H7 (cell line): ENCODE data around the gene ALS2CL. TPM values are rescaled to one million over a fixed set of nuclear protein-coding genes. Genes with fewer than 3 reads are reported as not detected.

Experiments used
- DNase-seq: peaks from one replicate; pipeline ENCODE4 v3.0.0; 2012
- H3K27me3 ChIP-seq: 2 replicates; pipeline ENCODE4 v1.6.0; 2011; ENCODE audit warnings: mild to moderate bottlenecking, low read length; ENCODE audit not compliant: control insufficient read depth, insufficient read depth
- H3K36me3 ChIP-seq: replicated peaks from 2 replicates; pipeline ENCODE4 v1.5.1; 2011; ENCODE audit warnings: low read length; ENCODE audit not compliant: control insufficient read depth, insufficient read depth
- H3K4me3 ChIP-seq: 2 replicates; pipeline ENCODE4 v1.5.1; 2011; ENCODE audit warnings: low read depth, mild to moderate bottlenecking, control low read depth, low read length, moderate library complexity; ENCODE audit not compliant: insufficient read depth
- total RNA-seq: library from RNA; depleted of rRNA; stranded (reverse); fragments of >200 nt; shearing (Covaris generic); gene quantifications from 2 replicates; pipeline ENCODE4 v1.2.3, GENCODE V29; 2014; rRNA removed

Gene ALS2CL
- total RNA-seq, 1 experiment from 2014 or later, result 4.9 TPM

DNA sequence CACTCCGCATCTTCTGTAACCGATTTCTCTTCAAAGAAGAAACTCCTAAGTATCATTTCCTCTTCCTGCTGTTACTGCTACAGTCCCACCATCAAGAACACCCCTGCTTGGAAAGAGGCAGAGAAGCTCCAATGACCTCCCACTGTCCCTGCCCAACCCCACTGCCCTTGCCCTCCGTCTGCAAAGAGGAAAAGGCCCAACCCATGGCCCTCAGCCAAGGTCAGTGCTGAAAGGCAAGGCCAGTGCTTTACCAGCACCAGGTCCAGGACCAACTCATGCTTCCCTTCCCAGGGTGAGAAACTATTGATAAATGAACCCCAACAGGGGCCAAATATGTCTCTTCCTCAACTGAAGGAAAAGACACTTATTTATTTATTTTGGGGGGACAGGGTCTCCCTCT is 58.6 kb downstream of the ALS2CL start:
- no peak for DNase-seq

DNA sequence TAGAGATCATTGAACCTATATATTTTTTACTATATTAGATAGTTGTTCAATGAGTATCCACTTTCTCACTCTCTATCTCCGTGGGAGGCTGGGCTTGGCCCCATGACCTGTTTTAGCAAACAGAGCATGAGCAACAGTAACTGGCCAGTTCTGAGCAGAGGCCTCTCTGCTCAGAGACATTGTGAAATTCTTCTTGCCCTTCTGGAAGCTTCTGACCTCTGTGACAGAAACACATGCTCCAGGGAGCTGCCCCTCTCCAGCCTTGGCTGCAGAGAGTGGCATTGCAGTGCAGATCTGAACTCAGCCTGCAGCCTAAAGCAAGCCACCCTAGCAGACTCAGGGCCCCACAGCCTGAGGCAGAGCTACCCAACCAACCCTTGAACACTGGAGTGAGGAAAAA is 60.7 kb downstream of the ALS2CL start:
- DNase-seq, result no peak

More for the DNA sequence above, 58.6 kb downstream of the ALS2CL start:
- Histone ChIP-seq H3K4me3 (no peak overlapping the region), H3K27me3 (no peaks in the 10 kb centered on the region), H3K36me3 (no peaks in the 10 kb centered on the region)

DNA sequence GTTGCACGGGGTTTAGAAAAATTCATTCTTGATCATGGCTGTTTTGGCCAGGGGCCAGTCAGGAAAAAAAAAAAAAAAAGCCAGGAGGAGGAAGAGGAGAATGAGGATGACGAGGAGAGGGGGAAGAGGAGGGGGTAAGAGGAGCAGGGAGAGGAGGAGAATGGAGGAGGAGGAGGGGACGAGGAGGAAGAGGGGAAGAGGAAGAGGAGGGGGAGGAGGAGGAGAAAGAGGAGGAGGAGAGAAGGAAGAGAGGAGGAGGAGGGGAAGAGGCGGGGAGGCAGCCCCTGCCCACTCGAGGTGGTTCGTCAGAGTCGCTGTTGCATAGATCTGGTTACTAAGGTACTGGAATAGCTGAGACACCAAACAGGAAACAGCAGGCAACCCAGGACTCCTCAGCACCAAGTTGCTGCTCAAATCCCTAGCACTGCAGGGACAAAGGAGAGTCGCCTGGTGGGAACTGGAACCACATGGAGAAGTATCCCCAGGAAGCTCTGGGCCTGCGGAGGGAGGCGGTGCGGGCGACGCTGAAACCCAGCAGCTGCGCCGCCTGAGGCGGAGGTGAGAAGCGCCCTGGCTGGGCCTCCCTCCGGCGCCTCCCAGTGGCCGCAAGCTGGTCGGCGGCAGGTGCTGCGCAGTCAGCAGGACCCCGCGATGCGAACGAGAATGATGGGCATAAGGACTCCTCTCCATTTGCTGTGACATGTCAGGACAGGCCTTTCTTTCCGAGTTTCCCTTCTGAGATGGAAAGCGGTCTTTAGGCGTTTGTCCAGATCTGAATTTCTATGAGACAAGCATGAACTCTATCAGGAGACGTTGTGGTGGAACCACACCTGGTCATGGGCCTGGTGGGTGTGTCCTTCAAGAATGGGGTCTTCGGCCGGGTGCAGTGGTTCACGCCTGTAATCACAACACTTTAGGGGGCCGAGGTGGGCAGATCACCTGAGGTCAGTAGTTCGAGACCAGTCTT is 63.6 kb downstream of the ALS2CL start:
- Histone ChIP-seq H3K27me3 (no peaks in the 10 kb centered on the region), H3K36me3 (no peaks in the 10 kb centered on the region), H3K4me3 (peak overlapping the region; percentile 35)
- DNase-seq, result peak; percentile 92

More for the DNA sequence above, 60.7 kb downstream of the ALS2CL start:
- H3K27me3 ChIP-seq, result no peaks in the 10 kb centered on the region
- no peaks in the 10 kb centered on the region for H3K36me3 ChIP-seq
- no peak overlapping the region for H3K4me3 ChIP-seq

DNA sequence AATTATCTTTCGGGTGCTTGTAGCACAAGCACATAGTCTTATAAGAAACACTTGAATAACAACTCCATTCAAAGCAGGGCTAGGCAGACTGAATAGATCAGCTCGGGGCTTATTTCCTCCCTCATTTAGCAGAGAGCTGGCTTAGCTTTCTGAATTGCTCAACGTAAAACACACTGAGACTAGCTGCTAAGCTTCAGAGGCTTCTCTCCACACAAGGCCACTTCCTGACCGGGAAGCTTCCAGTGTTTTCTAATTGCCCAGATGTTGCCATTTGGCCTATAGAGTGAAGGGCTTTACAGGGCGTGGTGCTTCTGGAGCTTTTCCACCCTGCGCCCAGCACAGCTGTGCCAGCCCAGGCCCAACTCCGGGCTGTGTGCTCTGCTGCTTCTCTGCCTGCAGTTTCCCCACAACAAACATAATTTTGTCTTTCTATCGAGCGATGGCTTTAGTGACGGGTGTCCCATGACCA is 64.5 kb downstream of the ALS2CL start:
- H3K36me3 ChIP-seq, result no peaks in the 10 kb centered on the region
- no peaks in the 10 kb centered on the region for H3K27me3 ChIP-seq
- H3K4me3 ChIP-seq, result no peak overlapping the region
- DNase-seq, result no peak

DNA sequence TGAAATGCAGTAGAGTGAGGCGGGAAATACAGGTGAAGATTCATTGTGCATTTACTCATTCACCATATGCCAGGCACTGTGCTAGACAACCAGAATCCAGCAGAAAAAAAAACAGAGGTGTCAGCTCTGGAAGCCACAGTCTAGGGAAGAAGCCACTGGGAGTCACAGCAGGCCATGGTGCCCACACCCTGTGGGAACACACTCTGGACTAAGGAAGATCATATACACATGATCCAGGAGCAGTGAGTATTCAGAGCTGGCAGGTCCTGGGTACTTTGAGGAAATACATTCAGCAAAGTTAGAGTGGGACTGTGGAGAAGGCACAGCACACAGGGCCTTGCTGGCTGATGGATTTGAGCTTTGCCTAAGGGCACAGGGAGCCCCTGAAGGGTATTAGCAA is 66.4 kb downstream of the ALS2CL start:
- Histone ChIP-seq H3K4me3 (no peak overlapping the region), H3K36me3 (no peaks in the 10 kb centered on the region), H3K27me3 (no peaks in the 10 kb centered on the region)
- DNase-seq, result no peak

DNA sequence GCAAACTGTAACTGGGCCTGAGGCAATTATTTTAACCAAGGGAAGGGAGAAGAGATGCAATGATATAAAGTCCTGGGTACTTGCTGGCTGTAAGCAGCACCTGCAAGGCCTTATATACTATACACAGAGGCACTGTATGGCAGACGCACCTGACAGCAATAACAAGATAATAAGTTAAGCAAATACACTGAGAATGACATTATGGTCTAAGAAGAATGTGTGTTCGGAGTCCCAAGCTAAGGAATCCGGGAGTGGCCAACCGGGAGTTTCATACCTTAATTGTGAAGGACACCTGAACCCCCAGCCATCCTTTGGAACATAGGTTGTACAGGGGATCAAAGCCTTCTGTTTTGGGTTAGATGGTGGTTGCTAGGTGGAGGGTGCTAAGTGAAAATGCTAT is 67.4 kb downstream of the ALS2CL start:
- H3K27me3 ChIP-seq, result no peaks in the 10 kb centered on the region
- no peak for DNase-seq
- H3K36me3 ChIP-seq, result no peaks in the 10 kb centered on the region
- no peak overlapping the region for H3K4me3 ChIP-seq

DNA sequence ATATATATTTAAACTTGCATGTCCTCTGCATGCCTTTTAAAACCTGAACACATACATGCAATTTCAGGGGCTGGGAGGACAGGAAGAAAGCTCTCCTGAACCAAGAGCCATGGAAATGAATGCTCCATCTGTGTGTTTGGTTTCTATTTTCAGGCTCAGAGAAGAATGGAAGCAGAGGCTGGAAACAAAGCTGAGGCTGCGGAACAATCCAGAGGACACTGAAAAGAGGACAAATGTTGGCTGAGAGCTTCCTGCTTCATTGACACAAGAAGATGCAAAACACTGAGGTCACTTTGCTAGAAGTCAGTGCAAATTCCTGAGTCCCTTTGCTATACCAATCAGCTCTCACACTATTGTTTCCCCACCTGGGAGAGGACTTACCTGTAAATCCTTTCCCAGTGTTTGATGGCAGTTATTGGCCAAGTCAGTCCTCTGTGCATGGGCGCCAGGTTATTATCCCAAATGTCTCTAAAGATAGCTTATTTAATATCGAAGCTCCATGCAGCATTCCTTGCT is 68.4 kb downstream of the ALS2CL start:
- Histone ChIP-seq H3K4me3 (no peak overlapping the region), H3K36me3 (no peaks in the 10 kb centered on the region), H3K27me3 (no peaks in the 10 kb centered on the region)
- peak; percentile 30 for DNase-seq

DNA sequence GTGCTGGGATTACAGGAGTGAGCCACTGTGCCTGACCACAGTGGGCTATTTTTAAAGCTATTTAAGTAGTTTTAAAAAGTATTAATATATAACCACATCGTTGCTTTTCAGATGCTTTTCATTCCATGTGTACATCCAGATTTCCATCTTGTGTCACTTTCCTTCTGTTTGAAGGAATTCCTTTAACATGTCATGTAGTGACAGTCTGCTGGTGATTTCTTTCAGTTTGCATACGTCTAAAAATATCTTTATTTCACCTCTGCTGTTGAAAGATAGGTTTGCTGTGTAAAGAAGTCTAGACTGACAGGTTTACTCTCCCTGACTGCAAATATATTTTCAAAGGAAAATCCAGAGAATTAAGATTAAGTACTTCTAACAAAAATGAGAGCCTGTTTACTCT is 68.9 kb downstream of the ALS2CL start:
- H3K27me3 ChIP-seq, result no peaks in the 10 kb centered on the region
- no peak overlapping the region for H3K4me3 ChIP-seq
- H3K36me3 ChIP-seq, result no peaks in the 10 kb centered on the region
- DNase-seq, result no peak

DNA sequence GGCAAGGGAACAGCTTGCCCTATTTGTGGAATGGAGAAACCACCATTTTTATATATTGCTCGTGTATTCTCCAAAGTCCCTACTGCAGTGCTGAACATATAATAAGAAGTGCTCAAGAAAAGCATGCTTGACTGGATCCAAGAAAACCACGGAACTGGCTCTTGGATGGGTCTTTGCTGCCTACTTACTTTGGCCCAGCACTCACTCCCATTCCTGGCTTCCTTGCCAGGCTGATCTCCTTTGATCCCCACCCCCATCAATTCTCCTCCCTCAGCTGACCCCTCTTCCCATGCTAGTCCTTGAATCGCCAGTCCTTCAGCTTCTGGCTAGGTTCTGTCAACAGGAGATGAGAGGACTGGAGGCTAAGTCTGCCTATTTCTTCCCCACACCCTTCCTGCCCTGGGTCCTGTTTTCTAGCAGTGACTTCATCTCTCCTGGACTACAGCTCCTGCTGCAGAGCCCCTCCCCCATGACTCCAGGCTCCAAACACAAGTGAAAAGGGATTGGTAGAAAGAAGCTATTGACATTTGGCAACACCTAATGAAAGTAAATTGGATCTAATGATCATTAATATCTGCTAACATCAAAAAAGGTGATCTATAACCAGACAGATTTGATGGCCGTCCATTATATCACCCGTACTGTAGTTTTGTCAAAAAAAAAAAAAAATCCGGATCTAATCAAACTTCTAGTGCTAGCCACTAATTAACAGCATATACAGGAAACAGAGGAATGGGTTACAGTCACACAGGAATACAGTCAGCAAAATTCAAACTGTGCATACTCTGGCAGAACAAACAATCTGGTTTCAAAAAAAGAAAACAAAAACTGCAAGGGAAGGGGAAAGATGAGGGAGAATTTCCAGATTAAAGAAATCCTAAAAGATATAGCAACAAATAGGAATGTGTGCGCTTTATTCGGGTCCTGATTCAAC is 73.4 kb downstream of the ALS2CL start:
- no peaks in the 10 kb centered on the region for H3K27me3 ChIP-seq
- peak; percentile 56 for DNase-seq
- H3K4me3 ChIP-seq, result no peak overlapping the region
- no peaks in the 10 kb centered on the region for H3K36me3 ChIP-seq

Other genes with a start within 250 kb of the ALS2CL start
- gene LTF, start 228.8 kb downstream of the ALS2CL start, total RNA-seq, result not detected in 2 replicates
- gene RTP3, start 195.7 kb downstream of the ALS2CL start, total RNA-seq, result 0.07 TPM in 1 of 2 replicates, not detected in the other
- 3.3 and 3.9 TPM in 2 replicates for gene LRRC2, start 127.4 kb downstream of the ALS2CL start, total RNA-seq
- gene FAM240A, start 81.2 kb downstream of the ALS2CL start, total RNA-seq, result not detected in 2 replicates
- gene TMIE, start 7.7 kb upstream of the ALS2CL start, total RNA-seq, result 0.22 and 0.59 TPM in 2 replicates
- 0.07 and 0.92 TPM in 2 replicates for gene PRSS50, start 24.2 kb upstream of the ALS2CL start, total RNA-seq
- 3.0 and 4.1 TPM in 2 replicates for gene MYL3, start 169.8 kb upstream of the ALS2CL start, total RNA-seq
- 32.3 and 35.2 TPM in 2 replicates for gene PTH1R, start 184.0 kb upstream of the ALS2CL start, total RNA-seq